Glomerular endothelial cell (primary cell): ENCODE measurements around the gene ITPK1. TPM values are rescaled to one million over a fixed set of nuclear protein-coding genes. Genes with fewer than 3 reads are reported as not detected.

Experiments used
- DNase-seq: peaks from one replicate; pipeline ENCODE4 v3.0.0-alpha.2; 2011; ENCODE audit warnings: low read depth, low spot score; ENCODE audit errors: extremely low read depth
- total RNA-seq: library from RNA; depleted of rRNA; stranded (reverse); fragments of >200 nt; gene quantifications from 2 replicates; pipeline ENCODE4 v1.2.3, GENCODE V29; 2015

The ITPK1 gene
- total RNA-seq, 1 donor from 2014 or later: 36.3 TPM

- DNase-seq: no peak
Measured at GRCh38 chr14:92974541-92975345, 141.0 kb downstream of the ITPK1 start.

GRCh38 chr14:92973798-92974372, 141.8 kb downstream of the ITPK1 start:
- no peak for DNase-seq

- DNase-seq: no peak
Measured at GRCh38 chr14:92973261-92973797, 142.4 kb downstream of the ITPK1 start.

- DNase-seq: no peak
Measured at GRCh38 chr14:92971601-92972180, 144.0 kb downstream of the ITPK1 start.

GRCh38 chr14:92970271-92970670, 145.5 kb downstream of the ITPK1 start:
- DNase-seq: no peak

GRCh38 chr14:92969871-92970270, 145.9 kb downstream of the ITPK1 start:
- no peak for DNase-seq

GRCh38 chr14:92969430-92969829, 146.3 kb downstream of the ITPK1 start:
- no peak for DNase-seq

GRCh38 chr14:92968291-92969020, 147.3 kb downstream of the ITPK1 start:
- DNase-seq: no peak

- no peak for DNase-seq
Measured at GRCh38 chr14:92967346-92967926, 148.3 kb downstream of the ITPK1 start.

GRCh38 chr14:92965281-92965680, 150.4 kb downstream of the ITPK1 start:
- no peak for DNase-seq

GRCh38 chr14:92964124-92965109, 151.3 kb downstream of the ITPK1 start:
- DNase-seq: no peak

GRCh38 chr14:92963301-92964123, 152.2 kb downstream of the ITPK1 start:
- DNase-seq: no peak

- no peak for DNase-seq
Measured at GRCh38 chr14:92962831-92963095, 153.0 kb downstream of the ITPK1 start.

GRCh38 chr14:92962031-92962830, 153.5 kb downstream of the ITPK1 start:
- DNase-seq: no peak

- no peak for DNase-seq
Measured at GRCh38 chr14:92961567-92961855, 154.2 kb downstream of the ITPK1 start.

GRCh38 chr14:92960706-92961566, 154.8 kb downstream of the ITPK1 start:
- DNase-seq: no peak
